GM19438 (cell line): ENCODE data around the gene ABI2.

Experiments
- ATAC-seq: cut with Tn5 transposase; IDR thresholded peaks from one replicate; pipeline ENCODE4 v1.9.1; 2021; ENCODE audit warnings: low read depth; ENCODE audit not compliant: unreplicated experiment

The ABI2 gene

DNA sequence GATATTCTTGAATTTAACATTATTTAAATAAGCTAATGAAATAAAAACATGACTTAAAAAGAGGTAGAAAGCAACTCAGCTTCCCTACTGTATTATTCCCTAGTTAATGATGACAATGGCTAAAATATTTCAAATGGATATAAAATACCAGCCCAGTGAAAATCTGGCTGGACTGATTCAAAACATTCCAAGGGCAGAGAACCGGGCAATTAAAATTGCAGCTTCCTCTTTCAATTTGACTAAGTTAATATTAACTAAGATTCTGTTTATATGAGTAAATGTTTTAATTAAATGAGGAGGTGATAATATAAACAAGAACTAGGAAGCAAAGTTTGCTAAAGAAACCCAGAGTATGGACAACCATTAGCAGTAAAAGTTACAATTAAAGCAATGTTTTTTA is 141.4 kb downstream of the ABI2 start:
- no peak for ATAC-seq

- ATAC-seq, result no peak
These were observed 142.2 kb downstream of the ABI2 start for GRCh38 chr2:203470371-203470770.

DNA sequence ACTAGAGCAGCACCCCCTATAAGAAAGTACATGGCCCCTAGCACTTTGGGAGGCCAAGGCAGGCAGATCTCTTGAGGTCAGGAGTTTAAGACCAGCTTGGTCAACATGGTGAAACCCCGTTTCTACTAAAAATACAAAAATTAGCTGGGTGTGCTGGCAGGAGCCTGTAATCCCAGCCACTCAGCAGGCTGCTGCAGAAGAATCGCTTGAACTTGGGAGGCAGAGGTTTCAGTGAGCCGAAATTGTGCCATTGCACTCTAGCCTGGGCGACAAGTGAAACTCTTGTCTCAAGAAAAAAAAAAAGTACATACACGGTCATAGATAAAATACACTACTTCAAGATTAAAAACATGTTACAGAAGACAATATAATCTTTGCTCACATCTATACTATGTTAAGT is 143.1 kb downstream of the ABI2 start:
- no peak for ATAC-seq

- no peak for ATAC-seq
These were observed 148.7 kb downstream of the ABI2 start for GRCh38 chr2:203476881-203477280.

DNA sequence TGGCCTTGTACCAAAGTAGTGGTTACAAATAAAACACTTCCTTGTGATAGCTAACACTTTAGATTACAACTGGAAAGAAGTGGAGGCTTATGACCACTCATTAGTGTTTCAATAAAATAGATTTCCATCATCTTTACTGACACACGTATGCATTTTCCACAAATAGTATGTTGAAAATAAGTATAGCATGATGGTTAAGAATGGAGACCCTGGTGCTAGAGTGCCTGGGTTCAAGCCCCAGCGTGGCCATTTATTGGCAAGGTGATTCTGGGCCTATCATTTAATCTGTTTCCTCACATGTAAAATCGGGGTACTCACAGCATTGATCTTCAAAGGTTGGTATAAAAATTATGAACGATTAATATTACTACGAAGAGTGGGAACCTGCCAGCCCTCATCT is 152.4 kb downstream of the ABI2 start:
- no peak for ATAC-seq

- ATAC-seq, result no peak
These were observed 156.3 kb downstream of the ABI2 start for GRCh38 chr2:203484266-203485112.

DNA sequence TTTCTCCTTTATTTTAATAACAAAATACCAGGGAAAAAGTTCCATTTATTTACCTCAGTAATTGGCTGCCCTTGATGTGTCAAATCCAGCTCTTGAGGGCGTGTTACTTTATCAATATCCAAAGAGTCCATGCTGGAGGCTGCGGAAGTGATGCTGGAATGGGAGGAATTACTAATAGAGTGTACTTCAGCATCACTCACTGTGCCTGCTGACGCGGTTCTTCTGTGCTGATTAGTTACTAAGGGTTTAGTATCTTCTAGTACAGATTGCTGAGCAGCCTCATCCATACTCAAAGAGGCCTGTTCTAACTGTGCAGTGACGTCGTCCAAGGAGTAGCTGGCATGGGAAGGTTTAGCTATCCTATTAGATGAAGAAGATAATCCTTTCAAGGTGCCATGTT is 161.3 kb downstream of the ABI2 start:
- no peak for ATAC-seq

- ATAC-seq, result no peak
These were observed 162.2 kb downstream of the ABI2 start for GRCh38 chr2:203490391-203490790.

DNA sequence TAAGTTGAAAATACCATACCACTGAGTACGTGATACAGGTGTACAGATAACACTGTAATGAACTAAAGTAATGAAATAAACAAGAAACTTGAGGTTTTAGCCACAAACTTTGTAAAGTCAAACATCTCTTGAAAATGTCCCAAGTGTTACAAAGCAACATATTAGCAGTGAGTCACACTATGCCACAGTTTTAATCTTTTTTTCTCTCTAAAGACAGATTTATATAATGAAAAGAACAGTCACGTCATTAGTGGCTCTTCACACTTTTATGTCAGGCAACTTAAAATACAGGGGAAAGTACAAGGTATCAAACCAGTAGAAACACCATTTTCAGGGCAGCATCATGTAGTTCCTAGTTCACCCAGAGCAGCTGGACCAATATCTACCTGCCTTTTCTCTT is 164.8 kb downstream of the ABI2 start:
- ATAC-seq, result no peak
